ENCODE measurements around the gene TET2.

Gene TET2

DNA sequence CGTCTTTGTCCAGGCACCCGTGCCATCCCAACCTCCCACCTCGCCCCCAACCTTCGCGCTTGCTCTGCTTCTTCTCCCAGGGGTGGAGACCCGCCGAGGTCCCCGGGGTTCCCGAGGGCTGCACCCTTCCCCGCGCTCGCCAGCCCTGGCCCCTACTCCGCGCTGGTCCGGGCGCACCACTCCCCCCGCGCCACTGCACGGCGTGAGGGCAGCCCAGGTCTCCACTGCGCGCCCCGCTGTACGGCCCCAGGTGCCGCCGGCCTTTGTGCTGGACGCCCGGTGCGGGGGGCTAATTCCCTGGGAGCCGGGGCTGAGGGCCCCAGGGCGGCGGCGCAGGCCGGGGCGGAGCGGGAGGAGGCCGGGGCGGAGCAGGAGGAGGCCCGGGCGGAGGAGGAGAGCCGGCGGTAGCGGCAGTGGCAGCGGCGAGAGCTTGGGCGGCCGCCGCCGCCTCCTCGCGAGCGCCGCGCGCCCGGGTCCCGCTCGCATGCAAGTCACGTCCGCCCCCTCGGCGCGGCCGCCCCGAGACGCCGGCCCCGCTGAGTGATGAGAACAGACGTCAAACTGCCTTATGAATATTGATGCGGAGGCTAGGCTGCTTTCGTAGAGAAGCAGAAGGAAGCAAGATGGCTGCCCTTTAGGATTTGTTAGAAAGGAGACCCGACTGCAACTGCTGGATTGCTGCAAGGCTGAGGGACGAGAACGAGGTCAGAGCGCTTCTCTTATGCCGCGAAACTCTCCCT lies at the start of gene TET2:
TSS of gene TET2 (plus strand) at position 601 of the 740 bp plus-strand sequence. CDS start 87,067 bp downstream, outside the sequence.
- DNase-seq (ENCODE audit: low spot score), result peak; percentile 91

DNA sequence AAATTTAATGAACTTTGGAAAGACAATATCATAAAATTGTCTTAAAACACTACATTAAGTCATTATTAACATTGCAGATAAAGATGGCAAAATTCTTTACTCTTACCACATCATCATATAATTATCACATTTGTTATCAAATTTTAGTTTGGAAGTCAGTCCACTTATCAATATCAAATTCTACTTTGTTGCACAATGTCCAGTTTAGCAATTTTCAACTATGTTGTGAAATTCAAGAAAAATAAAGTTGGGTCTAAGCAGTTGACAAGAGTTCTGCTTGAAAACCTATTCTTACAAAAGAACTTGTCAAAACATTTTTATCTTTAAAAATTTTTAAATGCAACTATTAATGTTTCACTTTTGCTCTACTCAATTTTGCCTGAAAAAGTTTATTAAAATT lies 44.7 kb upstream of the TET2 start:
- no peak for DNase-seq (ENCODE audit: low spot score)

- DNase-seq (ENCODE audit: low spot score), result no peak
Observed at GRCh38 chr4:105106426-105106825, 40.2 kb upstream of the TET2 start.

GRCh38 chr4:105107095-105107856 lies 39.4 kb upstream of the TET2 start:
- DNase-seq (ENCODE audit: low spot score), result no peak

DNA sequence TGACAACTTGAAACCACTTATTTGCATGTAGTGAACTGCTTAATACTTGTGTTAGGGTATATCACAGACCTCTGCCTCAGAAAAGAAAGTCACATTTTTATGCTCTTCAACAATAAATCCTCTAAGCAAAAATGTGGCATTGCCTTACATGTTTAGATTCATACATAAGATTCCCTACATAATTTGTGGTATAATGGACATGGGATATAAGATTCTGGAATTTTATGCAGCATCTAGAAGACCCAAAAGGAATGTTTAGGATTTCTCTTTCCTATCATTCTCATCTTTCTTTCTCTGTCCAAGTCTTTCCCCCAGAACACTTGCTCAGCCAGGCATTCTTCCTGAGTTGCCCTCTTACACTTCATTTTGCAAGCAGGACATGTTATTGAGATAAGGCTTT lies 37.7 kb upstream of the TET2 start:
- no peak for DNase-seq (ENCODE audit: low spot score)

GRCh38 chr4:105112274-105112673 lies 34.4 kb upstream of the TET2 start:
- DNase-seq (ENCODE audit: low spot score), result no peak

- no peak for DNase-seq (ENCODE audit: low spot score)
Observed at GRCh38 chr4:105113800-105114199, 32.9 kb upstream of the TET2 start.

GRCh38 chr4:105116616-105117319 lies 29.9 kb upstream of the TET2 start:
- no peak for DNase-seq (ENCODE audit: low spot score)

- DNase-seq (ENCODE audit: low spot score), result no peak
Observed at GRCh38 chr4:105119356-105119755, 27.3 kb upstream of the TET2 start.

GRCh38 chr4:105120626-105121025 lies 26.1 kb upstream of the TET2 start:
- no peak for DNase-seq (ENCODE audit: low spot score)

DNA sequence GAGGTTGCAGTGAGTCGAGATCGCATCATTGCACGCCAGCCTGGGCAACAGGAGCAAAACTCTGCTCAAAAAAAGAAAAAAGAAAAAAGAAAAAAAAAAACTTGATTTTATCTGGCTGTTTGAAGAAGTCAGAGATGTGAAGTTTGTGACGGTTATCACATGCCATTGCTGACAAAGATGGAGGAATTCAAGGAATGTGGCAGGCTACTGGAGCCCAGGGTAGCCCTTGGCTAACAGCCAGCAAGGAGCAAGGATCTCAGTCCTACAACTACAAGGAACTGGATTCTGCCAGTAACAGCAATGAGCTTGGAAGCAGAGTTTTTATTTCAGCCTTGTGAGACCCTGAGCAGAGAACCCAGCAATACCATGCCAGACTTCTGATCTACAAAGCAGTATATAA lies 24.3 kb upstream of the TET2 start:
- DNase-seq (ENCODE audit: low spot score), result peak; percentile 87

DNA sequence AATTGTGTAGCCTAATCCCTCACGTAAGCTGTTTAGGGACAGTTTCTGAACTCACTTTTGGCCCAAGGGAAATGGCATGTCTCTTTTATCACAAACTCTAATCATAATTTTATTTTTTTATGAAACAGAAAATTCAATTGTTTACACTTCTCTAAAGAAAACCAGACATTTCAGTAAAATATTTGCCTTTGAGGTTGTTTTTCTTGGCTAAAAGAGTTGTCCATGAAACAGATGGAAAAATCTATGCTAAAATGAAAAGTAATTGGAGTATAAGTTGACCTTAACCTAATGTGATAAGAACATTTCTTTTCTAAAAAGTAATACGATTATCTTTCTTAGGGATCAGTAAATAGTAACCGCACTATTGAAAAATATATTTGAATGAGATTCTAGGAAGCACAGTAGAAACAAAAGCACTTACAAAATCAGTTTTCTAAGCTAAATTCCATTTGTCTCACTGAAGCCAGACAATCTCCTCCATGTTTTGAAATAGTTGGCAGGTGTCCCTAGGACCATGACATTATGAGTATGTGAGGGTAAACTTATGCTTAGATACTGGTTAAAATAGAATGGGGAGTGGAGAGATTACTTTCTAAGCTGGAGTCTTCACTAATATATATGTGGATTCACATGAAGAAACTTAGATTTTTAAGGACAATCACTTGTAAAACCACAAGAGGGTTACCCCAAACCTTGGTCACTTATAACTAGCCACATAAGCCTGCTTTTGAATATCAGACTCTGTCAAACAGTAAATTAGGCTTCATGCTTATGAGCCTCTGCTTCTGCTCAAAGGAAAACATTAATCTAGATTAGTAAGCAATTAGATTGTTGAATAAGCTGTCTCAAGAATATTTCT lies 20.1 kb upstream of the TET2 start:
- DNase-seq (ENCODE audit: low spot score), result no peak

GRCh38 chr4:105127170-105127445 lies 19.6 kb upstream of the TET2 start:
- no peak for DNase-seq (ENCODE audit: low spot score)

DNA sequence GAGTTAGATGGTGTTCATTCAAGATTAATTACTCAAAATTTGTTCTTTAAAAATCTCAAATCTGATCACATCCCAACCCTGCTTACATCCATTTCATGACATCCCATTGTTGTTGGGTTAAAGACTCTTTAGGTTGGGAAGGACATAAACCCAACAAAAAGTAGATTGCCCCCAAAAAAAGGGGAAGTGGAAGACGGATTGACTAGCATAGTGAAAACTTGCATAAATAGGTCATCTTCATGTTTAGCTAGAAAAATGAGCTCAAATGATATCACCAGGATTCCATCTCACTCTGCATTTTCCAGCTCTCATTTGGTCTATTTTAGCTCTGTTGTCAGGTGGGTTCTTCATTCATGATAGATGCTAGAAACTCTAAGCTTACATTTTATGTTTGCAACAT lies 18.5 kb upstream of the TET2 start:
- no peak for DNase-seq (ENCODE audit: low spot score)

DNA sequence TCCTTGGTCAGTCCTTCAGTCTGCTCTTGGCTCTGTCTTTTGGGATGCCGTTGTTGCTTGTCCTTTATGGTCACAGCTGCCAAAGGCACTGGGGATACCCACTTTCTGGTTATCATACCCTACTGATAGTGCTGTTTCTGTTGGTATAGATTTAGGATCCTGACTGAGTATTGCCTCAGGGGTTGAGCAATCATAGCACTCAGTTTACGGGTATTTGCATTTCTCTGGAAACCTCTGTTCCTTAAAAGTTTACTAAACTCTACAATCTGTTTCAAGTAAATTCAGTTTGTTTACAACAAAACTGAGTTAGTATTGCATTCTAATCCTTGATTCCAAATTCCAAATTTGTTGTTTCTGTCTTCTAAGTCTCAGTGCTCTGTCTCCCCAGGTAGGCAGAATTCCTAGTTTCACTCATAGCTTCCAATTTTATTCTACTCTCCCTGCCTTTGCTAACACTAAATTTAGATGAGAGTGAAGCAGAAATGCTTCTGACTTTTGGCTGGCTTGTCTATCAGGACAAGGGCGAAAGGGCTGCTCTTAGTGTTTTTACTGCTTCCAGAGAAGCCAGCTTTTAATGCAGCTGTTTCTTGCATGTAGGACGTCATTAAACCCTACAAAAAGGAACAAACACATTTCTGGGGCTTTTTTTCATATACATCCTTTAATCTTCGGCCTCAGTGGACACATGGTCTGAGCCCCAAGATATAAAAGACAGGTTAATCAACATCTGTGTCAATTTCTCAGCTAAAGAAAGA lies 17.2 kb upstream of the TET2 start:
- DNase-seq (ENCODE audit: low spot score), result no peak

GRCh38 chr4:105130945-105131344 lies 15.7 kb upstream of the TET2 start:
- no peak for DNase-seq (ENCODE audit: low spot score)

DNA sequence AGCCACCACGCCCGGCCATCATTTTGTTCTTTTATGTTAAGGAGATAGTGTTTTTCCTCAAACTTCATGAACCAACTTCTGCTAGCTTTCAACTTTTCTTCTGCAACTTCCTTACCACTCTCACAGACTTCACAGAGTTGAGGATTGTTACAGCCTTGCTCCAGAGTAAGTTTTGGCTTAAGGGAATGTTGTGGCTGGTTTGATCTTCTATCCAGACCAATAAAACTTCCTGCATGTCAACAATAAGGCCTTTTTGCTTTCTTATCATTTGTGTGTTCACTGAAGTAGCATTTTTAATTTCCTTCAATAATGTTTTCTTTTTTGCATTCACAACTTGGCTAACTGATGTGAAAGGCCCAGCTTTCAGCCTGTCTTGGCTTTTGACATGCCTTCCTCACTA lies 12.7 kb upstream of the TET2 start:
- no peak for DNase-seq (ENCODE audit: low spot score)

- DNase-seq (ENCODE audit: low spot score), result no peak
Observed at GRCh38 chr4:105135785-105136184, 10.9 kb upstream of the TET2 start.

DNA sequence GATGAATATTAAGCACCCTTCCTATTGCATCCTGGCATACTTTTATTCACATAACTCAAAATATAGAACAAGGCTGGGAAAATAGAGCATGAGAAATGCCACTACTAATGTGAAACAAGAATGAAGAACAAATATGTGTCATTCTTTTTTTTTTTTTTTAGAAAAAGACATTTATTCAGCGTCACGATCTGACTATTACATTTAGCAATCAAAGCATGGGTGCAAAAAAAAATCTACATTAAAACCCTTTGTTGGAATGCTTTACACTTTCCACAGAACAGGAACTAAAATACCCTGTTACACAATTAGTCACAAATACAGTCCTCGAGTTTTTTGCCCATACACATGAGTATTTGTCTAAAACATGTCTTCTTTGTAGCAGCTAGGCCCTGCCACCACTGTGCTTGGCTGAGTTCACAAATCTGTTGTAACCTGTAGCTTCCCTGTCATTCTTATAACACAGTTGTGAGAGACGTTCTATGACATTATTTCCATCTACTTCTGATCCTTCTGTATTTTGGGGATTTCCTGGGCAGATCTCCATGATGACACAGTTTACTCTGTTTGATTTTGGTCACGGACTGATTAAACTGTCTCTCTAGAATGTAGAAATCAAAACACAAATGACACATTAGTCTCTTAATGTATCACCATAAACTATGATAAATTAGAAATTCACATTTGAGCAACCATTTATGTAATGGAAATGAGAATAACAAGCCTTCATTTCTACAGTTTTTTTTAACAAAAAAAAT lies 9.4 kb upstream of the TET2 start:
- no peak for DNase-seq (ENCODE audit: low spot score)

GRCh38 chr4:105139646-105140045 lies 7.0 kb upstream of the TET2 start:
- no peak for DNase-seq (ENCODE audit: low spot score)
